ENCODE data around the gene PIK3CB. TPM values are rescaled to one million over a fixed set of nuclear protein-coding genes. Genes with fewer than 3 reads are reported as not detected.

PIK3CB gene
- total and polyA plus RNA-seq, 2 of the 8 experiments (the other 6 are each of a cell fraction or from before 2014, with no cell fraction given): 8.3 to 35.2 TPM

- Histone ChIP-seq H2BK15ac (ENCODE audit: low read length) (no peak overlapping the region), H3K9me3 (ENCODE audit: insufficient read depth in 2 of 2, low read depth in 1 of 2, low read length in 1 of 2) (no peaks in the 10 kb centered on the region), H3K27ac (ENCODE audit: low read depth, low read length) (no peak overlapping the region), H4K20me1 (replicated peaks in 1 of 2; ENCODE audit: control insufficient read depth in 1 of 2, insufficient read depth in 2 of 2, low read length in 2 of 2) (no peaks in the 10 kb centered on the region), H3K4ac (replicated peaks; ENCODE audit: insufficient read length, low read depth, low read length) (no peak overlapping the region), H3K79me2 (ENCODE audit: control insufficient read depth in 1 of 2, insufficient read depth in 2 of 2, low read length in 2 of 2) (no peaks in the 10 kb centered on the region), H2AK5ac (ENCODE audit: low read depth, low read length) (no peak overlapping the region), H3K4me1 (replicated peaks in 1 of 4; ENCODE audit: control insufficient read depth in 3 of 4, insufficient read depth in 4 of 4, low read length in 3 of 4) (no peaks in the 10 kb centered on the region), H4K8ac (ENCODE audit: extremely low read depth, insufficient read depth, low read length) (no peak overlapping the region), H3K79me1 (ENCODE audit: low read depth, low read length) (no peaks in the 10 kb centered on the region), H3K14ac (ENCODE audit: insufficient read length) (no peak overlapping the region), H2BK12ac (ENCODE audit: low read depth, low read length) (no peak overlapping the region), H3K9ac (replicated peaks in 1 of 4; ENCODE audit: extremely low read depth in 1 of 4, low read depth in 3 of 4, low read length in 3 of 4) (no peak overlapping the region), H4K5ac (ENCODE audit: insufficient read length, low read depth, low read length) (no peak overlapping the region), H3K4me2 (ENCODE audit: insufficient read depth in 1 of 2, low read depth in 2 of 2, low read length in 2 of 2) (no peak overlapping the region), H3K56ac (replicated peaks; ENCODE audit: insufficient read length, low read depth, low read length) (no peak overlapping the region), H3K23me2 (ENCODE audit: low read depth, low read length) (no peaks in the 10 kb centered on the region), H2BK120ac (replicated peaks; ENCODE audit: low read depth, low read length) (no peak overlapping the region), H2BK20ac (ENCODE audit: low read length) (no peak overlapping the region), H2BK5ac (ENCODE audit: low read depth, low read length) (no peak overlapping the region), H3K23ac (ENCODE audit: insufficient read length) (no peak overlapping the region), H3K4me3 (ENCODE audit: extremely low read depth in 1 of 4, insufficient read depth in 2 of 4, low read depth in 3 of 4, low read length in 4 of 4) (no peak overlapping the region), H3K36me3 (ENCODE audit: control insufficient read depth in 2 of 4, insufficient read depth in 4 of 4, low read length in 3 of 4) (peaks cover 0 to 19% (median under 1%) of the 10 kb centered on the region in 4 experiments; a peak in 2 of 8 replicates), H3K27me3 (replicated peaks in 1 of 4; ENCODE audit: control insufficient read depth in 3 of 4, extremely low read depth in 1 of 4, insufficient read depth in 3 of 4, low read length in 3 of 4) (no peaks in the 10 kb centered on the region), H2AFZ (ENCODE audit: low read length) (no peak overlapping the region), H3K18ac (ENCODE audit: extremely low read depth, low read length) (no peak overlapping the region), H4K91ac (replicated peaks; ENCODE audit: insufficient read length, low read length) (no peak overlapping the region)
- ChIA-PET CTCF (ENCODE audit: partially characterized antibody) (interaction anchor here (0.8 to 3.9 kb wide), 5 partner anchors 10 to 275 kb away, joined by 3 to 20 read pairs (median 5); no protein-coding TSS in a partner anchor), POLR2A (ENCODE audit: partially characterized antibody) (interaction anchor here (1.2 kb wide), 1 partner anchor 244 kb away, joined by 3 read pairs; no protein-coding TSS in a partner anchor)
- FAIRE-seq (no peak), DNase-seq (ENCODE audit: low read depth in 1 of 2, low spot score in 2 of 2) (no peak)
- 92% methylated on average over 5 of the region's 5 CpGs; no CpG with 5 or more reads in 1 of the 2 experiments for WGBS, 2 experiments (ENCODE audit: extremely low coverage in 1 of 2, insufficient coverage in 1 of 2, insufficient read length in 1 of 2, insufficient replicate concordance in 2 of 2, low coverage in 1 of 2, low lambda C conversion rate in 2 of 2, missing lambda C conversion rate in 1 of 2)
- TF ChIP-seq POLR2AphosphoS5 (IDR thresholded peaks at IDR 0.05; ENCODE audit: low read depth, low read length): no peak
- TF ChIP-seq SP4 (IDR thresholded peaks at IDR 0.05; ENCODE audit: low read length): no peak
- no peak for TF ChIP-seq FOSL1 (IDR thresholded peaks at IDR 0.05; ENCODE audit: insufficient read depth, low read depth, low read length)
- TF ChIP-seq BRCA1 (IDR thresholded peaks at IDR 0.05; ENCODE audit: low read depth, low read length): no peak
- TF ChIP-seq TCF12 (IDR thresholded peaks at IDR 0.05; ENCODE audit: low read depth, low read length): no peak
- no peak for TF ChIP-seq MAFK (IDR thresholded peaks at IDR 0.05; ENCODE audit: low read depth, low read length)
- no peak for TF ChIP-seq SRF (IDR thresholded peaks at IDR 0.05; ENCODE audit: low read depth, low read length)
- TF ChIP-seq KDM5A (IDR thresholded peaks at IDR 0.05; ENCODE audit: low read length): no peak
- TF ChIP-seq USF2 (IDR thresholded peaks at IDR 0.05; ENCODE audit: low read length): no peak
- TF ChIP-seq ATF3 (IDR thresholded peaks at IDR 0.05; ENCODE audit: insufficient read depth, low read depth, low read length): no peak
- no peak for TF ChIP-seq BCL11A (IDR thresholded peaks at IDR 0.05; ENCODE audit: low read depth in 2 of 2, low read length in 2 of 2)
- TF ChIP-seq TAF1 (IDR thresholded peaks at IDR 0.05; ENCODE audit: low read depth, low read length): no peak
- TF ChIP-seq CBX8 (IDR thresholded peaks at IDR 0.05; ENCODE audit: borderline replicate concordance, low read depth, low read length): no peak
- TF ChIP-seq CEBPB (IDR thresholded peaks at IDR 0.05; ENCODE audit: low read depth, low read length): no peak
These were observed 145.8 kb downstream of the PIK3CB start for GRCh38 chr3:138688871-138689299.
